ENCODE measurements around the gene LY6G6D. TPM values are rescaled to one million over a fixed set of nuclear protein-coding genes. Genes with fewer than 3 reads are reported as not detected.

Gene LY6G6D
- total and polyA plus RNA-seq, 11 donors: 0.75 TPM; not detected in 10

GRCh38 chr6:31742894-31743293 lies 27.7 kb downstream of the LY6G6D start:
- intact Hi-C loops (cut with DNase I): loop anchor here in 2 of 10 donors (2.0 to 5.0 kb wide), 2 partner anchors 28 to 34 kb away; partner anchors contain the start of gene VWA7 (in 1 of the 2)
- DNase-seq: no peak
- Histone ChIP-seq H3K27me3 (no peaks in the 10 kb centered on the region), H3K27ac (no peak overlapping the region), H3K4me1 (peaks cover 0 to 25% (median 21%) of the 10 kb centered on the region in 12 donors), H3K9me3 (no peaks in the 10 kb centered on the region), H3K36me3 (peaks cover 0 to 20% (median 0%) of the 10 kb centered on the region in 9 donors), H3K4me3 (no peak overlapping the region)
- WGBS, 4 donors: 83 to 88% (median 87%) methylated on average over 3 of the region's 3 CpGs
- no peak for TF ChIP-seq CTCF (IDR thresholded peaks at IDR 0.05)
- no peak for TF ChIP-seq POLR2A (IDR thresholded peaks at IDR 0.05)
- ATAC-seq: no peak

DNA sequence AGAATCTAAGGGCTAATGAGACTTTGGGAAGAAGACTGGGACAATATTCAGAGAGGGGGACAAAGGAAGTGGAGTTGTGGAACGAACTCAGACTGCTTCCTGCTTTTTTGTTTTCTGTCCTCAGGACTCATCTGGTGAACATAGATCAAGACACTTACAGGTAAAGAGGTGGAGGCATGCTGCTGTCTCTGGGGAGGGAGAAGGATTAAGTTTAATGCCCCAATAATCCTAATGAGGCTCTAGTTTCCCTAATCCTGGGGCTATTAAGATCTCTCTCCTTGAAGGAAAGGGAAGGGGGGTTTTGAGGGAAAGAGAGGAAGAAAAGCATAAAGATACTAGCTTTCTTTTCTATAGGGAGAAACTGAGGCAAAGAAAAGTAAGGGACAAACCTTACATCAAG lies 29.3 kb downstream of the LY6G6D start:
- Histone ChIP-seq H3K4me1 (peaks cover 0 to 12% (median 9%) of the 10 kb centered on the region in 12 donors), H3K27me3 (no peaks in the 10 kb centered on the region), H3K27ac (no peak overlapping the region), H3K9me3 (no peaks in the 10 kb centered on the region), H3K36me3 (peaks cover 0 to 22% (median 0%) of the 10 kb centered on the region in 9 donors), H3K4me3 (no peak overlapping the region)
- DNase-seq (no peak), ATAC-seq (no peak)
- intact Hi-C loops (cut with DNase I): loop anchor here in 1 of 10 donors (5.0 kb wide), 1 partner anchor 33 kb away; the partner anchor contains the start of gene VWA7
- TF ChIP-seq POLR2A (IDR thresholded peaks at IDR 0.05): no peak
- TF ChIP-seq CTCF (IDR thresholded peaks at IDR 0.05): no peak
- WGBS, 4 donors: 48 to 66% (median 50%) methylated on average over 1 of the region's 1 CpG

GRCh38 chr6:31749301-31750036 lies 34.3 kb downstream of the LY6G6D start:
- no peak for TF ChIP-seq POLR2A (IDR thresholded peaks at IDR 0.05)
- TF ChIP-seq CTCF (IDR thresholded peaks at IDR 0.05): no peak
- DNase-seq (no peak), ATAC-seq (no peak)
- peaks cover 0 to 16% (median 0%) of the 10 kb centered on the region in 9 donors for H3K36me3 ChIP-seq
- no peaks in the 10 kb centered on the region for H3K9me3 ChIP-seq
- no peaks in the 10 kb centered on the region for H3K4me1 ChIP-seq
- H3K4me3 ChIP-seq: no peak overlapping the region
- no peaks in the 10 kb centered on the region for H3K27me3 ChIP-seq
- intact Hi-C loops (cut with DNase I): no loop called here
- no peak overlapping the region for H3K27ac ChIP-seq
- WGBS, 4 donors: 92 to 96% (median 93%) methylated on average over 7 to 8 of the region's 8 CpGs

GRCh38 chr6:31750411-31751022 lies 35.4 kb downstream of the LY6G6D start:
- no peaks in the 10 kb centered on the region for H3K4me1 ChIP-seq
- 84 to 91% (median 88%) methylated on average over 7 of the region's 7 CpGs for WGBS, 4 donors
- peaks cover 0 to 16% (median 0%) of the 10 kb centered on the region in 9 donors for H3K36me3 ChIP-seq
- ATAC-seq (peak in 1 of 4 donors; percentile 42), DNase-seq (no peak)
- no peak overlapping the region for H3K4me3 ChIP-seq
- TF ChIP-seq POLR2A (IDR thresholded peaks at IDR 0.05) (no peak), CTCF (IDR thresholded peaks at IDR 0.05) (no peak)
- H3K27me3 ChIP-seq: no peaks in the 10 kb centered on the region
- H3K27ac ChIP-seq: no peak overlapping the region
- H3K9me3 ChIP-seq: no peaks in the 10 kb centered on the region
- intact Hi-C loops (cut with DNase I): no loop called here
